Cardiac fibroblast (primary cell): ENCODE results near the gene ITGA2.

Experiments used
- DNase-seq, 2 donors: peaks; one replicate each; pipeline versions ENCODE4 v3.0.0 to v3.0.0-alpha.2; 2010; ENCODE audit warnings: low read depth in 2 of 2
- H3K4me3 ChIP-seq, 2 donors: replicated peaks in 1 of 2; 1 replicate in 1 of 2; 2 replicates in 1 of 2; pipeline ENCODE4 v1.5.1; 2011; ENCODE audit warnings: low read depth in 2 of 2, low read length in 2 of 2, mild to moderate bottlenecking in 2 of 2, moderate library complexity in 1 of 2
- CTCF ChIP-seq: IDR thresholded peaks from one replicate; pipeline ENCODE4 v1.5.1; 2011; ENCODE audit warnings: low read depth, mild to moderate bottlenecking, low read length, inconsistent platforms

ITGA2 gene

GRCh38 chr5:52995095-52995494 lies 5.9 kb downstream of the ITGA2 start:
- no peak for DNase-seq
- TF ChIP-seq CTCF = no peak
- H3K4me3 ChIP-seq = no peak overlapping the region

- DNase-seq = no peak
- no peak for TF ChIP-seq CTCF
- no peak overlapping the region for H3K4me3 ChIP-seq
Observed at GRCh38 chr5:52995914-52996313, 6.8 kb downstream of the ITGA2 start.

GRCh38 chr5:52996979-52997378 lies 7.8 kb downstream of the ITGA2 start:
- DNase-seq = no peak
- H3K4me3 ChIP-seq = no peak overlapping the region
- no peak for TF ChIP-seq CTCF

- DNase-seq = peak in 1 of 2 donors; percentile 18
- TF ChIP-seq CTCF = no peak
- H3K4me3 ChIP-seq = no peak overlapping the region
Observed at GRCh38 chr5:52997424-52997823, 8.3 kb downstream of the ITGA2 start.

- no peak for TF ChIP-seq CTCF
- DNase-seq = no peak
- H3K4me3 ChIP-seq = no peak overlapping the region
Observed at GRCh38 chr5:52998552-52999313, 9.6 kb downstream of the ITGA2 start.

GRCh38 chr5:52999344-52999949 lies 10.3 kb downstream of the ITGA2 start:
- no peak overlapping the region for H3K4me3 ChIP-seq
- peak; percentile 55 to 94 for DNase-seq
- TF ChIP-seq CTCF = no peak
